Ishikawa (cell line): Measurements from ENCODE around the gene ELANE.

Experiments used
- CEBPB ChIP-seq: IDR thresholded peaks from 2 replicates; pipeline ENCODE4 v1.6.1; 2012
- CREB1 ChIP-seq: IDR thresholded peaks from 2 replicates; pipeline ENCODE4 v1.6.1; 2012; ENCODE audit warnings: low read depth
- EGR1 ChIP-seq: IDR thresholded peaks from 2 replicates; pipeline ENCODE4 v1.6.1; 2012
- EP300 ChIP-seq: IDR thresholded peaks from 2 replicates; pipeline ENCODE4 v1.6.1; 2012; ENCODE audit warnings: borderline replicate concordance
- FOXM1 ChIP-seq: IDR thresholded peaks from 2 replicates; pipeline ENCODE4 v1.6.1; 2012; ENCODE audit warnings: low read depth, borderline replicate concordance
- MAX ChIP-seq: IDR thresholded peaks from 2 replicates; pipeline ENCODE4 v1.6.1; 2012
- NFIC ChIP-seq: IDR thresholded peaks from 2 replicates; pipeline ENCODE4 v1.6.1; 2012
- RAD21 ChIP-seq: IDR thresholded peaks from 2 replicates; pipeline ENCODE4 v1.6.1; 2012; ENCODE audit warnings: low read depth
- REST ChIP-seq: IDR thresholded peaks from 2 replicates; pipeline ENCODE4 v1.6.1; 2012; ENCODE audit warnings: low read depth, mild to moderate bottlenecking
- TAF1 ChIP-seq: IDR thresholded peaks from 2 replicates; pipeline ENCODE4 v1.6.1; 2012; ENCODE audit warnings: low read depth, mild to moderate bottlenecking
- TCF12 ChIP-seq: IDR thresholded peaks from 2 replicates; pipeline ENCODE4 v1.6.1; 2012; ENCODE audit warnings: low read depth
- TEAD4 ChIP-seq: IDR thresholded peaks from 2 replicates; pipeline ENCODE4 v1.6.1; 2012
- USF1 ChIP-seq: IDR thresholded peaks from 2 replicates; pipeline ENCODE4 v1.6.1; 2012
- YY1 ChIP-seq: IDR thresholded peaks from 2 replicates; pipeline ENCODE4 v1.6.1; 2012; ENCODE audit warnings: low read depth
- ZBTB7A ChIP-seq: IDR thresholded peaks from 2 replicates; pipeline ENCODE4 v1.6.1; 2012; ENCODE audit warnings: low read depth

The ELANE gene

GRCh38 chr19:852136-853013, at the start of gene ELANE:
Gene ELANE, plus strand, starts transcription at chr19:852303. Its CDS starts 26 bp downstream, at chr19:852329.
- TF ChIP-seq ZBTB7A (peak; percentile 65; the same call in 1 of the 2 replicates), RAD21 (no peak)

GRCh38 chr19:802498-803098, 49.5 kb upstream of the ELANE start:
- no peak for TF ChIP-seq TEAD4
- TF ChIP-seq EGR1 = no peak
- no peak for TF ChIP-seq USF1
- no peak for TF ChIP-seq CEBPB
- no peak for TF ChIP-seq CREB1

- TF ChIP-seq CREB1 = no peak
- no peak for TF ChIP-seq ZBTB7A
- TF ChIP-seq REST = no peak
- TF ChIP-seq RAD21 = no peak
- no peak for TF ChIP-seq FOXM1
- no peak for TF ChIP-seq USF1
- no peak for TF ChIP-seq EP300
- no peak for TF ChIP-seq TCF12
- TF ChIP-seq EGR1 = no peak
- no peak for TF ChIP-seq TEAD4
- TF ChIP-seq NFIC = no peak
- no peak for TF ChIP-seq TAF1
- TF ChIP-seq CEBPB = no peak
- TF ChIP-seq MAX = no peak
Measured at GRCh38 chr19:803099-803561, 49.0 kb upstream of the ELANE start.

GRCh38 chr19:803686-804418, 48.3 kb upstream of the ELANE start:
- no peak for TF ChIP-seq YY1
- no peak for TF ChIP-seq CREB1
- TF ChIP-seq TCF12 = no peak
- TF ChIP-seq REST = no peak
- no peak for TF ChIP-seq EGR1
- TF ChIP-seq USF1 = no peak
- no peak for TF ChIP-seq TAF1
- no peak for TF ChIP-seq ZBTB7A
- no peak for TF ChIP-seq CEBPB
- no peak for TF ChIP-seq TEAD4
- TF ChIP-seq NFIC = no peak
- no peak for TF ChIP-seq RAD21
- TF ChIP-seq MAX = no peak
- no peak for TF ChIP-seq FOXM1
- TF ChIP-seq EP300 = no peak
